Measurements from ENCODE around the gene SLC12A8.

GRCh38 chr3:125045194-125045593 lies 167.4 kb downstream of the SLC12A8 start:
- TF ChIP-seq GATA3 (IDR thresholded peaks at IDR 0.05; ENCODE audit: low read depth, low read length) (no peak), GATA2 (IDR thresholded peaks at IDR 0.05; ENCODE audit: low read depth, low read length) (no peak)
